Measurements from ENCODE around the gene APRT.
"Not testable (repeated sequence)": the region's sequence is repeated elsewhere in the genome, so short reads cannot be mapped to it uniquely, and the experiment has no call there.

APRT gene

DNA sequence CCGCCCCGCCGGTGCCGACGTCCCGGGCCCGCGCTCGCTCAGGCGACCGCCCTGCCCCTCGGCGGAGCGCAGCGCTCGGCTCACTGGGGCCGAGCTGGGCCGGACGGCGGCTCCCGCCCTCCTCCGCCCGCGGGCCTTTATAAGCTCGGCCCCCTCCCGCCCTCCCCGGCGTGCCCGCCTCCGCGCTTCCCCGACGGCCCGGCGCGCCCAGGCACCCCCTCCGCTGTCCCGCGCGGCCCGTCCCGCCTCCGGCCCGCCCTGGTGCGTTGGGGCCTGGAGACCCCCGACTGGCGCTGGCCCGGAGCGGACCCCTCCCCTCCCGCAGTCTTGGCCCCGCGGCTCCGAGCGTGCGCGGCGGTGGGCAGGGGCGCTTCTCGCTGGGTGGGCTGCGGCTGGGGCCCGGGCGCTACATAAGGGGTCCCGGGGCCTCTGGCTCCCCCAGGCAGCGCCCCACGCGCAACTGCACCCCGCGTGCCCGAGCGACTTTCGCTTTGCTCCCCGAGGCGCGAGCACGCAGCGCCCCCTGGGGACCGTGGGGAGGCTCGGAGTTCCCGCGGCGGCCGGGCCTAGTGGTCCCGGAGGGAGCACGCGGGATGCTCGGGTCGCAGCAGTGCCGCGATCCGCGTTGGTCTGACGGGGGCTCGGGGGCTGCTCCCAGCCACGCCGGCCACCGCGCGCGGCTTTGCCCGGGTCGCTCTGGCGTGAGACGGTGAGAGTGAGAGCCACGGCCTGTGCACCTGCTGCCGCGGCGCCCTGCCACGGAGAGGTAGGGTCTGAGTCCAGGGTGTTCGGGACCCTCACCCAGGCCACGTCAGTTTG lies 26.4 kb downstream of the APRT start, which contains the start of gene PIEZO1:
PIEZO1 (minus strand) TSS at position 115 of the 819 bp plus-strand sequence. CDS start 256 bp downstream, outside the sequence.
- DNase-seq, result peak; percentile 58 to 61

DNA sequence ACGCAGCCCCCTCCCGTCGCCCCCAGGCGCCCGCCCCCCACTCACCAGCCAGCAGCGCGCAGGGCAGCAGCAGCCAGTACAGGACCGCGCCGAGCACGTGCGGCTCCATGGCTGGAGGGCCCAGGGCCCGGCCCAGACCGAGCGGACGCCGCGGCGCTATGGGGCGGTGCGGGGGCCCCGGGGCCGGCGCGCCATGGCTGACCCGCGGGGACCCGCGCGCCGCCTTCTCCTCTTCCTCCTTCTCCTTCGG lies 26.9 kb downstream of the APRT start:
- peak in 1 of 2 donors; percentile 48 for DNase-seq

DNA sequence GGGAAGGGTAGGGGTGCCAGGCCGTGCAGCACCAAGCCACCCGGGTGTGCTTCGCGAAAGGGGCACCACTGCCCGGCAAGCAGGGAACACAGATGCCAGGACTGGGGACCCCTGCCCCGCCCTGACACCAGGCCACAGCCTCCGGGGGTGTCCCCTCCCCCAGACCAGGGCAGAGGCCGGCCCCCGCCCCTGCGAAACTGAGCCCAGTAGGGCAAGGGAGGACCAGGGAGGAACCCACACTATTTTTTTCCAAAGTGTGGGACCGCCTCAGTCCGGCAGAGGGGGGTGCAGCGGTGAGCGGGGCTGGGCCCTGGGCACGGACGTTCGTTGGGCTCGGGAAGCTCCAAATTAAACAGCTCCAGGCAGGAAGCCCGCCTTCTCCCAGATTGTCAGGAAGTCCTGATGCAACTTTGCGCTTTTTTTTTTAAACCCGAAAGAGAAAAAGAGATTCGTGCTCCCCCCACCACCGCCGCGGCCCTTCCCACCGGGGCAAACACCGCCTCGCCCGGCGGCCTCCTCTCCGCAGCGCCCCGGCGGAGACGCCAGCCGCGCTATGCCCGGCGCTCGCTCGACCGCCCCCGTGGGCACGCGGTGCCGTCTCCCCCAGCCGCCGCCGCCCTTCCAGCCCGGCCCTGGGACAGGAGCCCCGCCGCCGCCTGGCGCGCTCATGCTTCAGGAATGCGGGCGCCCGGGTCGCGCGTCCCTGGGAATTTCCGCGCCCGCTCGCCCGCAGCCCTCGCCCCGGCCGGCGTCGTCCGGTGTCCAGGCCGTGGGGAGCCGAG lies 27.5 kb downstream of the APRT start:
- peak in 1 of 2 donors; percentile 13 for DNase-seq

DNA sequence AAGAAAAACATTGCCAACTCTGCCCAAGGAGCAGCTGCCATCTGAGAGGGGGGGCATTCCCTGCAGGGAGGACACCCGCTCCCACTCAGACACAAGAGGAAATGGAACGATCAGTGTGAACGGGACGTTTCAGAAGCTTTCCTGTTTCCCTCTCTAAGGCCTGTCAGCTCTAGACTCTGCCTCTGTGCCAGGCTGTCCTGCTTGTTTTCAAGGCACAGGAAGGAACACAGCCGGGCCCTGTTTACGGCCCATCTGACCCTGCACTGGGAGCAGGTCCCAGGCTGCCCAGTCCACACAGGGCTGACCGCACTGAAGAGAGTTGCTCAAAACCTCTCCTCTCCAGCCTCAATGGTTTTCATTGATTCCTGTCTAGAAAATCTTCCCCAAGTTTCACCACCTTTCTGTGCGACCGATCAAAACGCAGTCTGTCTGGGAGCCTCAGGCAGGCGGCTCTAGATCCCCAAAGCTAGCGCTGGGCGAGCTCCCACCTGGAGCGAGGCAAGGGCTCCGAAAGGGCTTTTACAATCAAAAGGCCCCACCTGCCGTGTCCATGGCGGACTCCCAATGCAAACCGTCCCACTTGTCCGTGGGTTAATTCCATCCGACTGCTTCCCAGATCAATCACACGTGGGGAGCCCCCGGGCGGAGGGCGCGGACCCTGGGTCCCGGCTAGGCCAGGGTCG lies 28.2 kb downstream of the APRT start:
- DNase-seq, result no peak

DNA sequence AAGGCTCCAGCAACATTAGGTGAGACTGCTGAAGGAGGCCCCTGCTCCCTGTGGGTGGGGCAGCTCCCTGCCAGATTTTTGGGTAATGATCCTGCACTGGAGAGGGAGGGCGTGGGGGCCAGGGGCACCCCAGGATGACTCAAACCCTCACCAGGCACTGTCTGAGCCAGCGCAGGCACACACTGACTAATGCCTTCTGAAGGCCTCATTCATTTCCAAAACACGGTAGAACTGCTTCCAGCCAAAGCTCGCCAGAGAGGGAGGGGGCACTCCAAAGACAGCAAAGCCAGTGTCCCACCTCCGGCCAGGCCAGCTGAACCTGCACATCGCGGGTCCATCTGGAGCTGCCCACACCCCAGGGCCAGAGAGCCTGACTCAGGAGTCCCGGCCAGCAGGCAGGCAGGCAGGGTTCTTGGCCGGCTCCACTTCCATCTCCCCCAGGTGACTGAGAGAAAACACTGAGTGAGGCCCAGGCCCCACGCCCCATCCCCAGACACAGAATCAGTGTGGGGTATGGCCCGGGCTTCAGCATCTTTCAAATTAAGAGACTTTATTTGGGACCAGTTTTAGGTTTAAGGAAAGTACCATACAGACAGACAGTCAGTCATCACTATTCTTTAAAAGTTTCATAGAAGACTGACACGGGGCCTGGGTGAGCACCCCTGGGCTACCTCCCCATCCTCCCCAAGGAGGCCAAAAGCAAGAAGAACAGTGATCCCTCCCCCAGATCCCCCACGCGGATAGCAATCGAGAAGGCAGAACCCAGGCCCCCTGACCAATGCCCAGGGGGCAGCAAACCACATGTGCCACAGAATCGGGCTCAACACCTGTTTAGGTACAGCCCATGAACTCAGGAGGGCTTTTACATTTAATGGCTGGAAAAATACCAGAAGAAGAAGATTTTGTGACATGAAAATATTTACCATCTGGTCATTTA lies 29.0 kb downstream of the APRT start:
- DNase-seq, result peak; percentile 39 to 52

DNA sequence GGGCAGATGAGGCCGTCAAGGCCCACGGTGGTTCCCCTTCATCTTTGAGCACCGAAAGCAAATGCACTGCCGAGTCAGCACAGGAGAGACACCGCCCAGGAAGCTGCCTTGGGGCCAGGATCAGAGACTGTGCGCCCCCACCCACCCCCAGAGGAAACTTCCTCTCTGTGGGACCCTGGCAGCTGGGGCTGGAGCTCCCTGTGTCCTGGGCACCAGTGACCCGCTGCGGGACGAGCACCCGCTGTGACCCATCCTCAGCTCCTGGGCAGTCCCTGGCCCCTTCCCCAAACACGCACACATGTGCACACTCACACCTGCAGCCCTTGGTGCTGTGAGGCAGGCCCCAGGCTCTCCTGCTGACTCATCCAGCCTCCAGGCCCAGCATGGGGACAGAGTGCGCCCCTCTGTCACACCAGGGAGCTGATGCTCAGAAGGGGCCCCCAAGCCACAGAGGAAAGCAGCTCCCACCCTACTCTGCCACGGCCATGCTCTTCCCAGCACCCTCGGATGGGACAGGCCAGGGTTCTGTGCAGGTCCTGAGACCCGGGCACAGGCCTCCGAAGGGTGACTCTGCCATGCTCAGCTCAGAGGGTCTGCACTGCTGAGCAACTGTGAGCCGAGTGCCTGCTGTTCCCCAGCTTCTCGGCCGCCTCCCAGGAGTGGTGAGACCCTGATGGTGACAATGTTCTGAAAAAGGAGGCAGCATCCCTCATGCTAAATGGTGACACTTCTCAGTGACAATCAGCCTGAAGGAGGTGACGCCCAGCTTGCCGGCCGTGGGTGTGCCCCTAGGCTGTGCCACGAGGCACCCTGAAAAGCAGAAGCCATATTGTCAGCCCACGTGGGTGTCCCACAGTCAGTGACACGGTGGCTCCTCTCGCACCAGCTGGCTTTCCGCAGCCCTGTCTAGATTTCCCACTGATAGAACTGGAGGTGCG lies 30.3 kb downstream of the APRT start:
- DNase-seq, result peak; percentile 14 to 38

DNA sequence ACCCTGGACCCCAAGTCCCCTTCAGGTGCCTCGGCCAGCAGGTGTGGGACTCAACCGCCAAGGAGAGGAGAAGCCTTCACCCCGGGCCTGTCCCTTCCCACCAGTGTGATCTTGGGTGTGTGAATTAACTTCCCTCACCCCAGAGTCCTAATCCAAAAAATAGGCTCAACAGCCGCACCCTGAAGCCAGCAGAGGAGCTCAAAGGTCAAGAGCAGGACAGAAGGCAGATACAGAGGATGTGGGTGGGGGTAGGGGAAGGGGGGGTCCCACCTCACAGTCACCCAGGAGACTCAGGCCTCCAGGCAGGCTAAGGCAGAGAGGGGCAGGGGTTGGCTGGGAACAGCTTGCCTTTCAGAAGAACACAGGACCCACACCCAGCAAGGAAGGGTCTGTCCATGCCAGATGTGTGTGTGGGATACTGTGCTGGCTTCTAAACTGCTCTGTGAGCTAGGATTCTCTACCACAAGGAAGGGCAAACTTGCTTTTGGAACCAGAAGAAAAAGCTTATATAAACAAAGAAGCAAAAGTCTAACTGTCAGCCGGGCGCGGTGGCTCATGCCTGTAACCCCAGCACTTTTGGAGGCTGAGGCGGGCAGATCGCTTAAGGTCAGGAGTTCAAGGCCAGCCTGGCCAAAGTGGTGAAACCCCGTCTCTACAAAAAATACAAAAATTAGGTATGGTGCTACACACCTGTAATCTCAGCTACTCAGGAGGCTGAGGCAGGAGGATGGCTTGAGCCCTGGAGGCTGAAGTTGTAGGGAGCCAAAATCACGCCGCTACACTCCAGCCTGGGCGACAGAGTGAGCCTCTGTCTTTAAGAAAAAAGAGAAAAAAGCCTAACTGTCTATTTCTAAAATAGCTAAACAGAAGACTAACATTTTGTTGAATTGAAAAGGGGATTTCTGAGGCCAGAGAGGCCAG lies 31.3 kb downstream of the APRT start:
- DNase-seq, result no peak

DNA sequence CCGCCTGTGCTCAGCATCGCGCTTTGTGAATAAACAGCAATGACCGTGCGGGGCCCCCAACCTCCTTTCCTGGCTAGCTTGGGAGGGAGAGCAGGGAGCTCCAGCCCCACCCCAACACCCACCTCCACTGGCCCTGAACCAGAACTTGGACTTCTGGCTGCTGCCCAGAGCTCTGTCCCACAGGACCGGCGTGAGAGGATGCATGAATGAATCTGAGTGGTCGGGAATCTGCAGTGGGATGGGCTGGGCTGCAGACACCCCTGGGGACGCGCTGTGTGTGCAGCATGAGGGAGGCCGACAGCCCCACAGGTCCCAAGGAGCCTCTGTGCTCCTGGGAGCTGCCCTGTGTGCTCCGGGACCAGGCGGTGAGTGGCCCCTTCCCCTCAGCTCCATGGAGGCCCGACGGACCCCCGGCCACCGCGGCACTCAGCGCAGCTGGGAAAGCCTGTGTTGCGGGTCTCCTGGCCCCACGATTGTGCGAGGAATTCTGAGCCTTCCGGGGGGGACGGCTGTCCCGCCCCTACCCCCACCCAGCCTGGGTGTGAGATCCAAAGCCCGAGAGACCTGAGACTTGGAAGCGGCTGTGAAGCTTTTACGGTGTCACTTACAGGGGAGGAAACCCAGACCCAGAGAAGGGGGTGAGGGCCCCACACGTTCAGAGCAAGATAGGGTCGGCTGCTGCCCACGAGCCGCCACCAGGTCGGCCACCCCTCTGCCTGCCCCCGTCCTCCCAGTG lies 32.2 kb downstream of the APRT start:
- no peak for DNase-seq

DNA sequence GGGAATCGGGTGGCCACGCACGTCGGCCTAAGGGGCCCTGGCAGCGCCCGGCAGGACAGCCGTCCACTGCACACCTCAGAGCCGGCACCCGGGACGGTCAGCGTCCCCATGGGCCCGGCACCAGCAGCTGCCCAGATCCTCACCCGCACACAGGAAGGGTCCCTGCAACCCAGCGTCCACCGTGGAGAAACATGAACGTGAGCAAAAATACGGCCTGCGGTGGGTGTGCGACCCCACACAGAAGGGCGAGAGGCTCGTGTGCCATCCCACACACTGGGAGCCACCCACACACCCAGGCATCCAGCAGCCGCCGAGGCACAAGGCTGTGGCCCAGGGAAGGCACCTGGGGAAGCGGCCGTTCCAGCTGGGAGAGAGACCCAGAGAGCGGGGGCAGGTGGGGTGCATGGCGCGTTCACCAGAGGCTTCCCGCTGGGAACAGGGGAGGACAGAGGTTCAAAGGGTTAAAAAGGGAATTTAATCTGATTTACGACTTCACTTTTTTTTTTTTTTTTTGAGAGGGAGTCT lies 33.1 kb downstream of the APRT start:
- DNase-seq, result no peak

DNA sequence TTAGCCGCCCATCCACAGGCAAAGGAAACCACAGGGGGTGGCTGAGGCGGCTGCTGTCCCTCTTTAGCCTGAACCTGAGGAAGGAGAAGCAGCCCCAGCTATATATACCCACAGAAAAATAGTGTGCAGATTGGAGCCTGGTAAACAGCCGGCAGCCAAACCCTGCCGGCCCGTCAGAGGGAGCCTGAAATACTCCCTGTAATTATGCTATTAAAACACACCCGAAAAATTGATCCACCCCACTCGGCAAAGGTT lies 33.5 kb downstream of the APRT start:
- DNase-seq, result no peak

DNA sequence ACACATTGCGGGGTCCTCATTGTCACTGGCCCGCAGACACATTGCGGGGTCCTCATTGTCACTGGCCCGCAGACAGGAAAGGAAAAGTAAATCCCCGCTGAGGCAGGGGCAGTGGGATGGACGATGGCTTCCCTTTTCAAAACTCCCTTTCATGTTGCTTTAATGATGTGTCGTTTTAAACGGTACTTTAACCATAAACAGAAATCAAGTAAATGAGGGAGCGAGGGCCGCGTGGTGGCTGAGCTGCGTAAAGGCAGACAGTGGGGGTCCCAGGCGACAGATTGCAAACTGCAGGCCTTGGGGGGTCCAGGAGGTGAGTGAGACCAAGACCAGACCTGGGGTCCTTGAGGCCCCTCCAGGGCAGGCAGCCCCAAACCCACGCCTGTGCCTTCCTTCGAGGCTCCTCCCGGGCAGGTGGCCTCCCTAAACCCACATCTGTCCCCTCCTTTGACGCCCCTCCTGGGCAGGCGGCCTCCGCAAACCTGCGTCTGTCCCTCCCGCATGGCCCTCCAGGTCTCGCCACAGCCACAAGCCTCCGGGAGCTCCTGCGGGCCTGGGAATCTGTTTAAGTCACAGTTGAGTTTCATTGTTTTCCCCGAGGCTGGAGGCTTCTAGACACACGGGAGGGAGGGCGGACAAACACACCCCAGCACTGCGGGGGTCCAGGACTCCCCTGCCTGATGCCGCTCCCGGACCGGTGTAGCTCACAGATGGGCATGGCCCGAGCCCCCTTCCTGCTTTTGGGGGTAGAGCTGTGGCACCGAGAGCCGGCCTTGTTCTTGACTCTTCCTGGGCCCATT lies 34.1 kb downstream of the APRT start:
- DNase-seq, result no peak

DNA sequence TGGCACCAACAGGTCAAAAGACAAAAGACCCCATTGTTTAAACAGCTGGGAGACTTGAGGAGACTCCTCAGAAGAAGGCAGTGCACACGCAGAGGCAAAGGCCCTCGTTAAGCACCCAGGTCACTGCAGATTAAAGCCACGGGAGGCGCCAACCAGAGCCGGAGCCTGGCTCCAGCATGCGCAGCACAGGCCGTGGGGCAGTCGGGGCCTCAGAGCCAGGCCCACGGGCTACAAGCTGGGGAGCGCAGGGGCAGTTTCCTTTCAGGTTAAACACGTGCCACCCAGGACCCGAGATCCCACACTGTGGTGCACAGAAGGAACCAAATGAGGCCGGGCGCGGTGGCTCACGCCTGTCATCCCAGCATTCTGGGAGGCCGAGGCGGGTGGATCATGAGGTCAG lies 35.9 kb downstream of the APRT start:
- no peak for DNase-seq

DNA sequence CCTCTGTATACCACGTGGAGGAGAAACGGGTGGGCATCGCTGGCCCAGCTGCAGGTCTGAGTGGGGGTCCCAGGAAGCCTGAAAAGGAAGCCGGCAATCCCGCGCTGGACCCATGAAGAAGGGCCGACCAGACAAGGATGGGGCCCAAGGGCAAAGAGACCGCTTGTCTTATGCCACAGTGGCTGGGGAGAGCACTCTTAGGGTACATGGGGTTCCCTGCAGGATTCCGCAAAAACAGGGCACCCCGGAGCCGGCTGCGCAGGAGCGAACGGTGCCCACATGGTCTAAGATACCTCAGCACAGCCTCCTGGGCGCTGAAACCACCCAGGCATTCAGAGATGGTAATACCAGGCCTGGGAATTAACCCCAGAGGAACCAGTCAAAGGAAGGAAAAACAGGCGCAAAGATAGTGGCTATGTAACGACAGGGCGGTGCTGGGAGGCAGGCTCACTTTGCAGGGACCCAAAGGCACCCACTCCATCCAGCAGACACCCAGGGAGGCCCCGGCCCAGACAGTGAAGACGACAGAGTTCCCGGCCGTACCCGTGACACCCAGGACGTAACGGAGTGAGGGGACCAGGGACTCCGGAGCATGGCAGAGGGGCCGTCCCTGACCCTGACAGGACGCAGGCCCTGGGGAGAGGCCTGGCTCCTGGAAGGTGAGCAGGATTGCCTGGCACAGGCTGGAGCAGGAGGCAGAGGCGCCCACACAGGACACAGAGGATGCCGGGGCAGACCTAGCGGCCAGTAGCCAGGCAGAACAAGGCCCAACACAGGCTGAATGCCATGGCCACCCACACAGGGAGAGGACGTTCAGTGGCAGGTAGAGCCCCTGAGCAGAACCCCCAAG lies 37.0 kb downstream of the APRT start:
- no peak for DNase-seq

DNA sequence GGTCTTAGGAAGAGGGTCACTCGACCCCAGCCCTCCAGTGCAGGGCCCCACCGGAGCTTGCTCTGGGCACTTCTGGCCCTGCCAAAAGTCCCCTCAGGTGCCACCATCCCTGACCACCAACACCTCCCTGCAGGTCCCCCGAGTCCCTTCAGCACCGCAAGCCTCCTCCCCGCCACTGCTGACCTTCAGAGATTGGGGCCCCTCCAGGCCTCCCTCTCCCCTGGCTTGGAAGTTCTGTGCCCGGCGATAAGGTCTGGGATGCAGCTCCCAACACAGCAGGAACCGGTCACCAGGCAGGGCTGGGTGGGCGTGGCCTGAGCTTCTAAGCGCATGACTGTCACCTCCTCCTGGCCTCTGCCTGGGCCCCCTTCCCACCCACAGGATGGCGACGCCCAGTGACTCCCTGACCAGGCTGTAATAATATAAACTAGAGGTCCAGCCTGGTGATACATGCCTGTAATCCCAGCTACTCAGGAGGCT lies 37.9 kb downstream of the APRT start:
- DNase-seq, result peak in 1 of 2 donors; percentile 5

DNA sequence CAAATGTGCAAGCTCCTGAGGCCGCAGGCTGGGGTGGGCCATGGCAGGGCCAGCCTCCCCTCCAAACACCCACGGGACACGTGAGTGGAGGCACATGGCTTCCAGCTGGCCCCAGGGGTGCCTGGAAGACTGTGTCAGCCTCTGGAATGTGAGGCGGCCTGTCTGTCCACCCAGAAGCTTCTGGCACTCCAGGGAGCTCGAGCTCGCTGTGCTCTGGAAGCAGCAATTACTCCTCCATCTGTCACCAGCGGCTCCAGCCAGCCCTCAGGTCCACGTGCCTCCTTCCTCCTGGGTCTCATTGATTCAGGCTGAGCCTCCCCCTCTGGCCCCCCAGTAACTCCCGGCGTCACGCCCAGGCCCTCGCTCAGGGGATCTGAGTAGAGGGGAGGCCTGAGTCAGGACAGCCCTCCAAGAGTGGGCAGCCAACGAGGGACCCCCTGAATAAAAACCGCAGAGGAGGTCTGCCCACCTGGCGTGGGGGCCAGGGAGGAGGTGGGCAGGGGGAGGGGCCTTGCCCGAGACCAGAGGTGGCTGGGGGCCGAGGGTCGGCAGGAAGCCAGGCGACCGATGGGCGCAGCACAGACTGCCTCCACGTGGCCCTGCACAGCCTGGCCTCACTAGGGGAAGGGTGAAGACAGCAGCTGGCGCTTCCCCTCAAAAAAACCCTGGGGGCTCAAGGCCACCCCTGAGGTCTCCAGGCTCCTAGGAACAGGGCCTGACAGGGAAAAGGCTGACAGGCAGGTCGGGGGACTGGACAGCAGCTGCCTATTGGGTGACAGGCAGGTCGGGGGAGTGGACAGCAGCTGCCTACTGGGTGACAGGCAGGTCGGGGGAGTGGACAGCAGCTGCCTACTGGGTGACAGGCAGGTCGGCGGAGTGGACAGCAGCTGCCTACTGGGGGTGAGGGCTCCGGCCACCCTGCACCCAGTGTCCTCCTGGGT lies 38.6 kb downstream of the APRT start:
- DNase-seq, result no peak

DNA sequence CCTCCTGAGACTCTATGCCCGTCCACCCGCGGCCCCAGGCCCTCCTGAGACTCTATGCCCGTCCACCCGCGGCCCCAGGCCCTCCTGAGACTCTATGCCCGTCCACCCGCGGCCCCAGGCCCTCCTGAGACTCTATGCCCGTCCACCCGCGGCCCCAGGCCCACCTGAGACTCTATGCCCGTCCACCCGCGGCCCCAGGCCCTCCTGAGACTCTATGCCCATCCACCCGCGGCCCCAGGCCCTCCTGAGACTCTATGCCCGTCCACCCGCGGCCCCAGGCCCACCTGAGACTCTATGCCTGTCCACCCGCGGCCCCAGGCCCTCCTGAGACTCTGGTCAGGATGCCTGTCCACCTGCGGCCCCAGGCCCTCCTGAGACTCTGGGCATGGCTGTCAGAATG lies 39.9 kb downstream of the APRT start:
- DNase-seq, result not testable (repeated sequence)
